Activated B cell treated with CpG ODN at 0.5 μM for 24 hours (primary cell): ENCODE results near the gene CC2D2A. TPM values are rescaled to one million over a fixed set of nuclear protein-coding genes. Genes with fewer than 3 reads are reported as not detected.

ENCODE experiments used
- ATAC-seq: fragments of 200-7000 bp; cut with Tn5 transposase; one replicate; pipeline ENCODE4 v1.10.0; 2021; ENCODE audit warnings: low read depth, mild to moderate bottlenecking, moderate library complexity
- CTCF ChIA-PET: fragments of 350-600 bp; sonication (Branson Sonifier 250); formaldehyde crosslinking; loops from one replicate; lab custom pipeline; 2021; ENCODE audit warnings: antibody characterized with exemption; lab: Charles Lee
- POLR2A ChIA-PET: fragments of 350-600 bp; sonication (Branson Sonifier 250); formaldehyde crosslinking; loops from one replicate; lab custom pipeline; 2021; ENCODE audit warnings: antibody characterized with exemption; lab: Charles Lee
- DNase-seq: peaks from one replicate; pipeline ENCODE4 v3.0.0; 2022
- H3K27ac Mint-ChIP-seq: one replicate; pipeline ENCODE4 v1.8.0; 2020; ENCODE audit warnings: mixed read lengths
- H3K27me3 Mint-ChIP-seq: one replicate; pipeline ENCODE4 v1.8.0; 2021; ENCODE audit warnings: mixed read lengths
- H3K36me3 Mint-ChIP-seq: one replicate; pipeline ENCODE4 v1.8.0; 2021; ENCODE audit warnings: low read depth, mixed read lengths
- H3K4me1 Mint-ChIP-seq: one replicate; pipeline ENCODE4 v1.8.0; 2021; ENCODE audit warnings: mixed read lengths
- H3K4me3 Mint-ChIP-seq: one replicate; pipeline ENCODE4 v1.8.0; 2020; ENCODE audit warnings: mild to moderate bottlenecking, mixed read lengths
- H3K9me3 Mint-ChIP-seq: one replicate; pipeline ENCODE4 v1.8.0; 2020; ENCODE audit warnings: mixed read lengths
- CTCF ChIP-seq: fragments of 200-600 bp; IDR thresholded peaks from one replicate; pipeline ENCODE4 v1.8.0; 2022; ENCODE audit warnings: antibody characterized with exemption, mild to moderate bottlenecking
- intact Hi-C: fragments of 100-400 bp; cut with micrococcal nuclease; formaldehyde crosslinking; loops from one replicate; pipeline ENCODE4 v1.15.1; 2024
- total RNA-seq: library from RNA; stranded (reverse); gene quantifications from 2 replicates; pipeline ENCODE4 v1.2.3, GENCODE V29; 2022

Gene CC2D2A
- total RNA-seq, 1 donor from 2014 or later = not detected

GRCh38 chr4:15636818-15637217 lies 167.1 kb downstream of the CC2D2A start:
- ATAC-seq = no peak
- Mint-ChIP-seq H3K9me3 (no peaks in the 10 kb centered on the region), H3K27ac (no peak overlapping the region), H3K36me3 (peaks cover 57% of the 10 kb centered on the region), H3K4me3 (no peak overlapping the region), H3K4me1 (no peaks in the 10 kb centered on the region), H3K27me3 (no peaks in the 10 kb centered on the region)
- ChIA-PET CTCF (no interaction called here), POLR2A (no interaction called here)
- intact Hi-C loops = no loop called here
- no peak for TF ChIP-seq CTCF
- no peak for DNase-seq

GRCh38 chr4:15638418-15638817 lies 168.7 kb downstream of the CC2D2A start:
- no peak for TF ChIP-seq CTCF
- no peaks in the 10 kb centered on the region for H3K9me3 Mint-ChIP-seq
- DNase-seq = no peak
- H3K27me3 Mint-ChIP-seq = no peaks in the 10 kb centered on the region
- intact Hi-C loops = no loop called here
- peaks cover 2% of the 10 kb centered on the region for H3K4me1 Mint-ChIP-seq
- no peak overlapping the region for H3K27ac Mint-ChIP-seq
- ChIA-PET POLR2A (no interaction called here), CTCF (no interaction called here)
- no peak overlapping the region for H3K4me3 Mint-ChIP-seq
- H3K36me3 Mint-ChIP-seq = peaks cover 47% of the 10 kb centered on the region
- ATAC-seq = no peak

- Mint-ChIP-seq H3K27ac (no peak overlapping the region), H3K4me3 (no peak overlapping the region), H3K27me3 (no peaks in the 10 kb centered on the region), H3K4me1 (peaks cover 50% of the 10 kb centered on the region), H3K9me3 (no peaks in the 10 kb centered on the region), H3K36me3 (peaks cover 7% of the 10 kb centered on the region)
- POLR2A ChIA-PET = no interaction called here
- ATAC-seq (no peak), DNase-seq (no peak)
- CTCF ChIA-PET = interaction anchor here (1.7 kb wide), 1 partner anchor 417 kb away, joined by 4 read pairs; no protein-coding TSS in a partner anchor
- TF ChIP-seq CTCF = no peak
- intact Hi-C loops = no loop called here
Observed at GRCh38 chr4:15648600-15648999, 178.9 kb downstream of the CC2D2A start.

GRCh38 chr4:15649914-15650545 lies 180.3 kb downstream of the CC2D2A start:
- ATAC-seq = peak; percentile 63

More at GRCh38 chr4:15649914-15650545, 180.3 kb downstream of the CC2D2A start:
- Mint-ChIP-seq H3K9me3 (no peaks in the 10 kb centered on the region), H3K4me3 (no peak overlapping the region), H3K27ac (peak overlapping the region; percentile 31), H3K27me3 (no peaks in the 10 kb centered on the region), H3K4me1 (peaks cover 53% of the 10 kb centered on the region), H3K36me3 (peaks cover 3% of the 10 kb centered on the region)
- intact Hi-C loops = loop anchor here (1.0 to 10.0 kb wide), 8 partner anchors 171 to 775 kb away; partner anchors contain the start of gene TAPT1
- POLR2A ChIA-PET = no interaction called here
- CTCF ChIA-PET = interaction anchor here (0.8 to 1.3 kb wide), 5 partner anchors 84 to 1993 kb away, joined by 3 to 4 read pairs (median 3); no protein-coding TSS in a partner anchor
- TF ChIP-seq CTCF = no peak
- no peak for DNase-seq

Other genes starting within 250 kb of the CC2D2A start
- not detected in 2 replicates for gene C1QTNF7, start 41.8 kb upstream of the CC2D2A start, total RNA-seq
- gene FBXL5, start 185.5 kb downstream of the CC2D2A start, total RNA-seq = 29.9 and 32.1 TPM in 2 replicates
- gene FAM200B, start 211.9 kb downstream of the CC2D2A start, total RNA-seq = 9.1 and 11.3 TPM in 2 replicates
- 0.49 TPM in 1 of 2 replicates, not detected in the other for gene BST1, start 233.2 kb downstream of the CC2D2A start, total RNA-seq